Neural progenitor cell (in vitro differentiated cells): ENCODE measurements around the gene TMEM31. TPM values are rescaled to one million over a fixed set of nuclear protein-coding genes. Genes with fewer than 3 reads are reported as not detected.

ENCODE experiments used
- DNase-seq: peaks from one replicate; pipeline ENCODE4 v3.0.0-alpha.2; 2016; ENCODE audit warnings: low spot score
- H2AFZ ChIP-seq: fragments of 200-600 bp; sonication (generic); replicated peaks from 2 replicates; pipeline ENCODE4 v1.6.1; 2016; ENCODE audit warnings: antibody characterized with exemption
- H3F3A ChIP-seq: fragments of 200-600 bp; sonication (generic); 2 replicates; pipeline ENCODE4 v1.6.1; 2016; ENCODE audit warnings: antibody characterized with exemption, low read depth
- H3K27ac ChIP-seq: fragments of 200-600 bp; sonication (generic); 2 replicates; pipeline ENCODE4 v1.5.1; 2016; ENCODE audit warnings: mild to moderate bottlenecking
- H3K27me3 ChIP-seq: fragments of 200-600 bp; sonication (generic); 2 replicates; pipeline ENCODE4 v1.6.1; 2016; ENCODE audit warnings: mild to moderate bottlenecking, moderate library complexity
- H3K36me3 ChIP-seq: fragments of 200-600 bp; sonication (generic); 2 replicates; pipeline ENCODE4 v1.5.1; 2016
- H3K4me1 ChIP-seq: fragments of 200-600 bp; sonication (generic); 2 replicates; pipeline ENCODE4 v1.6.1; 2016; ENCODE audit warnings: mixed run types
- H3K4me2 ChIP-seq: fragments of 200-600 bp; sonication (generic); 2 replicates; pipeline ENCODE4 v1.6.1; 2016
- H3K4me3 ChIP-seq: fragments of 200-600 bp; sonication (generic); 2 replicates; pipeline ENCODE4 v1.5.1; 2016
- H3K79me2 ChIP-seq: fragments of 200-600 bp; sonication (generic); 2 replicates; pipeline ENCODE4 v1.6.1; 2016; ENCODE audit warnings: low read depth
- H3K9ac ChIP-seq: fragments of 200-600 bp; sonication (generic); 2 replicates; pipeline ENCODE4 v1.6.1; 2016
- H3K9me3 ChIP-seq: fragments of 200-600 bp; sonication (generic); 2 replicates; pipeline ENCODE4 v1.5.1; 2016; ENCODE audit warnings: low read depth
- H4K20me1 ChIP-seq: fragments of 200-600 bp; sonication (generic); 2 replicates; pipeline ENCODE4 v1.6.1; 2016; ENCODE audit warnings: low read depth
- H3K27ac Mint-ChIP-seq: 3 replicates; pipeline ENCODE4 v1.8.0; 2021; ENCODE audit warnings: mixed read lengths
- H3K27me3 Mint-ChIP-seq: 2 replicates; pipeline ENCODE4 v1.8.0; 2022; ENCODE audit warnings: low read depth, mild to moderate bottlenecking, inconsistent platforms, moderate library complexity, mixed read lengths; ENCODE audit not compliant: insufficient read depth
- H3K36me3 Mint-ChIP-seq: 3 replicates; pipeline ENCODE4 v1.8.0; 2021; ENCODE audit warnings: mixed read lengths
- H3K4me1 Mint-ChIP-seq: 3 replicates; pipeline ENCODE4 v1.8.0; 2021; ENCODE audit warnings: mixed read lengths
- H3K4me3 Mint-ChIP-seq: 3 replicates; pipeline ENCODE4 v1.8.0; 2021; ENCODE audit warnings: mild to moderate bottlenecking, moderate library complexity, mixed read lengths
- H3K9me3 Mint-ChIP-seq: 3 replicates; pipeline ENCODE4 v1.8.0; 2020; ENCODE audit warnings: mixed read lengths
- EZH2 ChIP-seq: fragments of 200-600 bp; sonication (generic); IDR thresholded peaks from 2 replicates; pipeline ENCODE4 v1.6.1; 2017; ENCODE audit warnings: antibody characterized with exemption, mild to moderate bottlenecking, moderate library complexity
- EZH2phosphoT487 ChIP-seq: fragments of 200-600 bp; sonication (generic); IDR thresholded peaks from 2 replicates; pipeline ENCODE4 v1.6.1; 2017; ENCODE audit warnings: antibody characterized with exemption
- total RNA-seq: library from RNA; depleted of rRNA; stranded (reverse); fragments of >200 nt; gene quantifications from 2 replicates; pipeline ENCODE4 v1.2.3, GENCODE V29; 2015; ENCODE audit warnings: low replicate concordance
- TF ChIP-seq, protein P1 (sequence below): fragments of 200-600 bp; sonication (generic); IDR thresholded peaks from 2 replicates; pipeline ENCODE4 v1.5.1; 2017; ENCODE audit warnings: antibody characterized with exemption, mild to moderate bottlenecking

Gene TMEM31
- total RNA-seq, 1 donor from 2014 or later: not detected

DNA sequence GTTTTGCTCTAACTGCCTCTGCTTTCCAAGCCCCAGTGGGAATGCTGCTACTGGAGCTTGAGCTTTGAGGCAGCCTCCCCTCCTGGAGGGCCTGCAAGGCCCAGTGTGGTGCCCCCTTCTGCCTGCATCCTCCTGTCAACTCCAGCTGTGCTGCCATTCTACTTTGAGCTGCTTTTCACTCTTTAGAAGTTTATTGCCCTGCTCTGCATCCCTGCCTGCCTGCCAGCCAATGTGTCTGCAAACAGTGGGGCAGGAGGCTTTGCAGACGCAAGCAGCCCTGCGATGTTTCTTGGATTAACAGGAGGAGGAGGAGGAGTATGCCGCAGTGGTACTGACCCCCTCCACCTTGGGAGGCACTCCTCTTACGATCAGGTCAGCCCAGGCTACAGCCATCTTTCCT, 16.4 kb downstream of the TMEM31 start:
- DNase-seq: peak; percentile 52

DNA sequence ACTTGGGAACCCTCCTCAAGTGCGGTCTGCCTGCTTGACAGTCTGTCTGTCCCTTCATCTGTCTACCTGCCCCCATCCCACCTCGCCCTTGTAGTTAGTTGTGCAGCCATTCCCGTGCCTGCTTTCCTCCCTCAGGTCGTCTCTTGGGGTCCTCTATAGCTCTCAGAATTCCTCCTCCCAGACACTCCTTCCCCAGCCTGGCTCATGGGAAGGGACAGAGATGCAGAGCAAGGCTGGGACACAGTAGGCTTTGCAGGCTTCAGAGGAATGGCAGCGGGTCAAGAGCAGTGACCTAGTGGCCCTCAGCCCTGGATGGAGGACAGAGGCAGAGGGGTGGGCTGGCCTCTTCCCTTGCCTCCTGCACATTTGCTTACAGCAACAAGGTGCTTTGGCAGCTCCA, 18.3 kb downstream of the TMEM31 start:
- Mint-ChIP-seq H3K9me3 (no peaks in the 10 kb centered on the region), H3K27me3 (peaks cover 14% of the 10 kb centered on the region), H3K36me3 (no peaks in the 10 kb centered on the region), H3K27ac (no peak overlapping the region), H3K4me3 (no peak overlapping the region), H3K4me1 (peaks cover 43% of the 10 kb centered on the region)
- peaks cover 52% of the 10 kb centered on the region for H3K4me1 ChIP-seq
- DNase-seq: no peak
- peaks cover 19% of the 10 kb centered on the region for H3F3A ChIP-seq
- H3K4me2 ChIP-seq: peak overlapping the region; percentile 38
- no peak overlapping the region for H3K4me3 ChIP-seq
- H3K79me2 ChIP-seq: no peaks in the 10 kb centered on the region
- no peaks in the 10 kb centered on the region for H3K36me3 ChIP-seq
- no peaks in the 10 kb centered on the region for H3K9me3 ChIP-seq
- H2AFZ ChIP-seq: peak overlapping the region; percentile 19
- no peaks in the 10 kb centered on the region for H4K20me1 ChIP-seq
- H3K27me3 ChIP-seq: no peaks in the 10 kb centered on the region
- no peak overlapping the region for H3K9ac ChIP-seq
- no peak overlapping the region for H3K27ac ChIP-seq
- TF ChIP-seq EZH2: no peak
- no peak for TF ChIP-seq EZH2phosphoT487
- TF ChIP-seq, protein P1, sequence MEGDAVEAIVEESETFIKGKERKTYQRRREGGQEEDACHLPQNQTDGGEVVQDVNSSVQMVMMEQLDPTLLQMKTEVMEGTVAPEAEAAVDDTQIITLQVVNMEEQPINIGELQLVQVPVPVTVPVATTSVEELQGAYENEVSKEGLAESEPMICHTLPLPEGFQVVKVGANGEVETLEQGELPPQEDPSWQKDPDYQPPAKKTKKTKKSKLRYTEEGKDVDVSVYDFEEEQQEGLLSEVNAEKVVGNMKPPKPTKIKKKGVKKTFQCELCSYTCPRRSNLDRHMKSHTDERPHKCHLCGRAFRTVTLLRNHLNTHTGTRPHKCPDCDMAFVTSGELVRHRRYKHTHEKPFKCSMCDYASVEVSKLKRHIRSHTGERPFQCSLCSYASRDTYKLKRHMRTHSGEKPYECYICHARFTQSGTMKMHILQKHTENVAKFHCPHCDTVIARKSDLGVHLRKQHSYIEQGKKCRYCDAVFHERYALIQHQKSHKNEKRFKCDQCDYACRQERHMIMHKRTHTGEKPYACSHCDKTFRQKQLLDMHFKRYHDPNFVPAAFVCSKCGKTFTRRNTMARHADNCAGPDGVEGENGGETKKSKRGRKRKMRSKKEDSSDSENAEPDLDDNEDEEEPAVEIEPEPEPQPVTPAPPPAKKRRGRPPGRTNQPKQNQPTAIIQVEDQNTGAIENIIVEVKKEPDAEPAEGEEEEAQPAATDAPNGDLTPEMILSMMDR: no peak

More for the DNA sequence above, 16.4 kb downstream of the TMEM31 start:
- H3K27ac Mint-ChIP-seq: no peak overlapping the region
- H3K27me3 ChIP-seq: no peaks in the 10 kb centered on the region
- H4K20me1 ChIP-seq: no peaks in the 10 kb centered on the region
- H3K36me3 Mint-ChIP-seq: no peaks in the 10 kb centered on the region
- no peak overlapping the region for H3K9ac ChIP-seq
- peak overlapping the region; percentile 13 for H2AFZ ChIP-seq
- no peak overlapping the region for H3K27ac ChIP-seq
- H3K9me3 Mint-ChIP-seq: no peaks in the 10 kb centered on the region
- no peak overlapping the region for H3K4me3 Mint-ChIP-seq
- H3K4me1 ChIP-seq: peaks cover 51% of the 10 kb centered on the region
- H3K36me3 ChIP-seq: no peaks in the 10 kb centered on the region
- H3K4me2 ChIP-seq: peak overlapping the region; percentile 41
- H3K9me3 ChIP-seq: no peaks in the 10 kb centered on the region
- peaks cover 13% of the 10 kb centered on the region for H3K27me3 Mint-ChIP-seq
- no peak overlapping the region for H3K4me3 ChIP-seq
- peaks cover 43% of the 10 kb centered on the region for H3K4me1 Mint-ChIP-seq
- H3K79me2 ChIP-seq: no peaks in the 10 kb centered on the region
- TF ChIP-seq EZH2phosphoT487 (no peak), EZH2 (no peak)
- TF ChIP-seq, protein P1: no peak
- peaks cover 19% of the 10 kb centered on the region for H3F3A ChIP-seq

DNA sequence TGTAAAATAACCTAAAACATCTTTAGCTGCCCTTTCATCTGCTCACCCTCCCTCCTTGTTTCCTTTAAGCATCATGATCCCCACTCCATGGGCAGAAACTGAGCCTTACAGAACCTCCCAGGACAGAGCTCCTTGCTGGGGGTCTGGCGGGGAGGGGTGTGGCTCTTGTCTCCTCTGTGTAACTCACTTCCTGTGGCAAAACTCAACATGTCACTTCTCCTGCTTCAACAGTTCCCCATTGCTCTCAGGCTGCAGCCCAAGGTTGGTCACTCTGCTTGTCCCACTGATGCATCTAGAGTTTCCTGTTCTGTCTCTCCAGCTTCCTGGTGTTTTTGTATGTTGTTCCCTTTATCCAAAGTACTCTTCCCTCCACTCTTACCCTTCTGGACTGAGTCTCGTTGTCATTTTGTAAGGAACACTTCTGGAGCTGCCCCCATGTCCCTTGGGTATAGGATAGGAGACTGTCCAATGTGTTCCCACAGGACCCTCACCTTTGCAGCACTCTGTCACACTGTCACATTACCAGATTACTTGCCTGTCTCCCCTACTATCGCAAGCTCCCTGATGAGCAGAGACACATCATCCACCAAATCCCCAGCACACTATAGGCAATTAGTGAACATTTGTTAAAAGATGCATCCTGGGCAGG, 19.6 kb downstream of the TMEM31 start:
- peaks cover 62% of the 10 kb centered on the region for H3K4me1 ChIP-seq
- Mint-ChIP-seq H3K9me3 (no peaks in the 10 kb centered on the region), H3K27me3 (peaks cover 14% of the 10 kb centered on the region), H3K36me3 (no peaks in the 10 kb centered on the region), H3K4me1 (peaks cover 48% of the 10 kb centered on the region), H3K27ac (peak overlapping the region; percentile 36), H3K4me3 (no peak overlapping the region)
- H4K20me1 ChIP-seq: no peaks in the 10 kb centered on the region
- no peaks in the 10 kb centered on the region for H3K27me3 ChIP-seq
- H3K9me3 ChIP-seq: no peaks in the 10 kb centered on the region
- H3K36me3 ChIP-seq: no peaks in the 10 kb centered on the region
- peaks cover 27% of the 10 kb centered on the region for H3F3A ChIP-seq
- no peak overlapping the region for H2AFZ ChIP-seq
- TF ChIP-seq EZH2phosphoT487 (no peak), EZH2 (no peak)
- TF ChIP-seq, protein P1: no peak
- no peak overlapping the region for H3K27ac ChIP-seq
- no peak overlapping the region for H3K9ac ChIP-seq
- no peak for DNase-seq
- H3K4me2 ChIP-seq: peak overlapping the region; percentile 45
- H3K4me3 ChIP-seq: no peak overlapping the region
- no peaks in the 10 kb centered on the region for H3K79me2 ChIP-seq
